Measurements from ENCODE around the gene HOMER2. TPM values are rescaled to one million over a fixed set of nuclear protein-coding genes. Genes with fewer than 3 reads are reported as not detected.

Gene HOMER2
- total and polyA plus RNA-seq, 11 donors: 15.2 to 60.5 (median 36.9) TPM

DNA sequence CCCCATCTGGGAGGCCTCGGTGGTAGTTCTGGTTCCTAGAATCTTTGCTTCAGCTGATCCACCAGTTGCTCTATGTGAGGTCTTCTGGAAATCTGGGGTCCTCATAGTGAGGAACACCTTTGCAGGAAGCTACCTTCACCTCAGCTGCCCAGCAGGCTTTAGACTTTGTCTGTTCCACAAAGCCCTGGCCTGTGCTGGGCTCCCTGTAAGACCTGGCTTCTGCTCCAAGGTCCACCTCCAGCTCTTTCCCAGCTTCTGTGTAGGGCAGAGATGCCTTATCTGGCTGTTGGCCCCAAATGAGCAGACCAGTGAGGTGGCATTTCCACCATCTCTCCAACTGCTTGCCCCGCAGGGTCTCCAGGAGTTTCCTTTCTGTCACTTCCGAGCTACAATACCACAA is 8.2 kb upstream of the HOMER2 start:
- no peak overlapping the region for H3K4me3 ChIP-seq
- no peaks in the 10 kb centered on the region for H3K36me3 ChIP-seq
- intact Hi-C loops (cut with DNase I): loop anchor here in 1 of 10 donors (10.0 kb wide), 1 partner anchor 56 kb away; no protein-coding TSS in a partner anchor
- ATAC-seq: no peak
- H3K27me3 ChIP-seq: no peaks in the 10 kb centered on the region
- H3K27ac ChIP-seq: no peak overlapping the region
- peaks cover 0 to 25% (median 0%) of the 10 kb centered on the region in 12 donors for H3K4me1 ChIP-seq
- 81 to 92% (median 88%) methylated on average over 3 of the region's 3 CpGs for WGBS, 4 donors
- DNase-seq: no peak
- no peak for TF ChIP-seq POLR2A (IDR thresholded peaks at IDR 0.05)
- TF ChIP-seq, protein P1, sequence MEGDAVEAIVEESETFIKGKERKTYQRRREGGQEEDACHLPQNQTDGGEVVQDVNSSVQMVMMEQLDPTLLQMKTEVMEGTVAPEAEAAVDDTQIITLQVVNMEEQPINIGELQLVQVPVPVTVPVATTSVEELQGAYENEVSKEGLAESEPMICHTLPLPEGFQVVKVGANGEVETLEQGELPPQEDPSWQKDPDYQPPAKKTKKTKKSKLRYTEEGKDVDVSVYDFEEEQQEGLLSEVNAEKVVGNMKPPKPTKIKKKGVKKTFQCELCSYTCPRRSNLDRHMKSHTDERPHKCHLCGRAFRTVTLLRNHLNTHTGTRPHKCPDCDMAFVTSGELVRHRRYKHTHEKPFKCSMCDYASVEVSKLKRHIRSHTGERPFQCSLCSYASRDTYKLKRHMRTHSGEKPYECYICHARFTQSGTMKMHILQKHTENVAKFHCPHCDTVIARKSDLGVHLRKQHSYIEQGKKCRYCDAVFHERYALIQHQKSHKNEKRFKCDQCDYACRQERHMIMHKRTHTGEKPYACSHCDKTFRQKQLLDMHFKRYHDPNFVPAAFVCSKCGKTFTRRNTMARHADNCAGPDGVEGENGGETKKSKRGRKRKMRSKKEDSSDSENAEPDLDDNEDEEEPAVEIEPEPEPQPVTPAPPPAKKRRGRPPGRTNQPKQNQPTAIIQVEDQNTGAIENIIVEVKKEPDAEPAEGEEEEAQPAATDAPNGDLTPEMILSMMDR (IDR thresholded peaks at IDR 0.05): no peak
- H3K9me3 ChIP-seq: no peaks in the 10 kb centered on the region

DNA sequence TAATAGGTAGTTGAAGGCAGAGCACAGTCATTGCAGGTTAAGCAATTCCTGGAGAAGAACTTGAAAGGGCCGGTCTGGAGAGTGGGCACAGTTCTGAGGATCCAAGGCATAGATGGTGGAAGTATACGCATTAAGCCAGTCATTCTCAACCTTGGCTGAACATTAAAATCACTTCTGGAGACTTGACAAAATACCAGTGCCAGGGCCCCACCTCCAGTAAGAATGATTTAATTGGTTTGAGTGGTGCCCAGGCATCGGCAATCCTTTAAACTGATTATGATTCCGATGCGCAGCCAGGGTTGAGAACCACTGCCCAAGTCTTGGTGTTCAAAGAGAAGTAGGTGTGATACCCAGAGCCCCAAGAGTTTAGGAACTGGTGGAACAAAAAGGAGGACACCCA is 6.9 kb upstream of the HOMER2 start:
- no peak for ATAC-seq
- Histone ChIP-seq H3K27ac (no peak overlapping the region), H3K4me3 (no peak overlapping the region), H3K9me3 (no peaks in the 10 kb centered on the region), H3K27me3 (no peaks in the 10 kb centered on the region), H3K4me1 (peaks cover 0 to 25% (median 0%) of the 10 kb centered on the region in 12 donors), H3K36me3 (no peaks in the 10 kb centered on the region)
- no peak for DNase-seq
- WGBS, 4 donors: 78 to 92% (median 86%) methylated on average over 5 of the region's 5 CpGs
- intact Hi-C loops (cut with DNase I): no loop called here
- TF ChIP-seq, protein P1 (IDR thresholded peaks at IDR 0.05): no peak
- TF ChIP-seq POLR2A (IDR thresholded peaks at IDR 0.05): no peak

DNA sequence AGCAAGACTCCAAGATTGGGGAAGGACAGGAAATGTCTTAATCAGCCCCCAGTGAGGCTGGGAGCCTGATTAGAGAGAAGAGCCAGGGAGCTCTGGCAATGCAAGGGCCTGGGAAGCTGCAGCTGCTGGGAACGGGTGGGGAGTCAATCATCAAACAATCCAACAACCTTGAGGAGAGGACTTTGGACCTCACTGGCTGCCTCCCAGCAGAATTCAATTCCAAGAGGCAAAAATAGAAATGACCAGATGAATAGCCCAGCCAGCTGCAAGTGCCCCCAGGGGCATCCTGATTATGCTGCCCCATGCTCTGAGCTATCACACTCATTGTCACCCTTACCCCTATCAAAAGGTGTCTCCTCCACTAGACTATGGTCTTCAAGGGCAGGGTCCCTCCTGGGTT is 6.1 kb upstream of the HOMER2 start:
- ATAC-seq: peak; percentile 43 to 85 (median 65)
- peak in 2 of 5 donors; percentile 23 to 32 for DNase-seq
- 47 to 78% (median 65%) methylated on average over 1 of the region's 1 CpG for WGBS, 4 donors
- TF ChIP-seq POLR2A (IDR thresholded peaks at IDR 0.05): no peak
- TF ChIP-seq, protein P1 (IDR thresholded peaks at IDR 0.05): no peak
- no peaks in the 10 kb centered on the region for H3K27me3 ChIP-seq
- H3K4me3 ChIP-seq: no peak overlapping the region
- H3K4me1 ChIP-seq: peaks cover 0 to 23% (median 0%) of the 10 kb centered on the region in 12 donors
- H3K27ac ChIP-seq: peak overlapping the region in 2 of 12 donors; percentile 28 to 57
- H3K9me3 ChIP-seq: no peaks in the 10 kb centered on the region
- intact Hi-C loops (cut with DNase I): no loop called here
- H3K36me3 ChIP-seq: no peaks in the 10 kb centered on the region

DNA sequence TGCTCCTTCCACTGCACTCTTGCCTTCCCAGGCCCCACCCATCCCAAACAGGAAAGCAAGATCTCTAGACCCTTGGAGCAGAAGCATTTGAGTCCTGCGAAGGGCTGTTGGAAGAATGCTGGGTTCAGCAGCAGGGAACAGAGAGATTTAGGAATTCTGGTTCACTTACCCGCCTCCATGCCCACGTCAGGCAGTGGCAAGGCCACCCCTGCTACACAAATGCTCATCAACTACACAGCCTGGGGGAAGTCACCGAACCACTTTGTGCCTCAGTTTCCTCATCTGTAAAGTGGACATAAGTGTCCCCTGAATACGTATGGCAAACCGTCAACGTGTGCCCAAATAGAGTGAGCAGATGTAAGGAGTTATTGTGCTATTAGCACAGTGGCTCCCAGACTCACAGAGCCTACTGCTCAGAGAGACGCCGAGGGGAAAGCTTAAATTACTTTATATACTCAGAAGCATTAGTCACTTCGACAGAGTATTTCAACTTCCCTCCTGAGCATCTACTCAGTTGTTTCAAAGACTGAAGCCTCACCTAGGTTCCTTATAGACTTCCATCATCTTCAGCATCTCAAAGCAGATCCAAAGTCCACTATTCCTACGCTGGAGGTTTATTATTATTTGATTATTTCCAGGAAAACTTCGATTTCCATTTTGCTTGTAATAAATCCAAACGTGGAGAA is 905 bp downstream of the HOMER2 start:
- peaks cover 0 to 18% (median 3%) of the 10 kb centered on the region in 12 donors for H3K4me1 ChIP-seq
- TF ChIP-seq, protein P1 (IDR thresholded peaks at IDR 0.05): no peak
- no peak for TF ChIP-seq POLR2A (IDR thresholded peaks at IDR 0.05)

More for the DNA sequence above, 905 bp downstream of the HOMER2 start:
- Histone ChIP-seq H3K36me3 (no peaks in the 10 kb centered on the region), H3K27me3 (peaks cover 0 to 14% (median 0%) of the 10 kb centered on the region in 9 donors), H3K9me3 (no peaks in the 10 kb centered on the region), H3K27ac (peak overlapping the region in 10 of 12 donors; percentile 51 to 85 (median 62)), H3K4me3 (peak overlapping the region in 11 of 12 donors; percentile 50 to 81 (median 60))
- no peak for ATAC-seq
- no peak for DNase-seq
- intact Hi-C loops (cut with DNase I): loop anchor here in 1 of 10 donors (5.0 kb wide), 1 partner anchor 39 kb away; no protein-coding TSS in a partner anchor
- WGBS, 4 donors: 53 to 62% (median 57%) methylated on average over 13 of the region's 13 CpGs
